Panc1 (cell line): ENCODE results near the gene ZIM2. TPM values are rescaled to one million over a fixed set of nuclear protein-coding genes. Genes with fewer than 3 reads are reported as not detected.

Experiments
- ATAC-seq: fragments of 200-7000 bp; cut with Tn5 transposase; 2 replicates; pipeline ENCODE4 v1.9.1; 2020; ENCODE audit warnings: mild to moderate bottlenecking, moderate library complexity
- BruUV-seq: library from RNA; stranded (reverse); fragments of 400-500 nt; replicated peaks from 2 replicates; lab custom pipeline; 2021; lab: Mats Ljungman, UMichigan
- CTCF ChIA-PET: fragments of 300-600 bp; sonication (Branson Sonifier 250); formaldehyde crosslinking; loops from one replicate; lab custom pipeline; 2022; ENCODE audit warnings: antibody characterized with exemption; lab: Charles Lee
- POLR2A ChIA-PET: fragments of 300-600 bp; sonication (Branson Sonifier 250); formaldehyde crosslinking; loops from one replicate; lab custom pipeline; 2022; ENCODE audit warnings: antibody characterized with exemption; lab: Charles Lee
- DNase-seq: peaks from one replicate; pipeline ENCODE4 v3.0.0-alpha.2; 2010; ENCODE audit warnings: low read depth, low spot score
- H3K27ac ChIP-seq: 2 replicates; pipeline ENCODE4 v1.5.1; 2011; ENCODE audit warnings: mild to moderate bottlenecking, low read length, inconsistent platforms
- H3K27me3 ChIP-seq: fragments of 200-500 bp; sonication (Bioruptor generic); 2 replicates; pipeline ENCODE4 v1.6.0; 2014; ENCODE audit warnings: low read length, inconsistent platforms; ENCODE audit not compliant: control insufficient read depth, insufficient read depth
- H3K36me3 ChIP-seq: fragments of 200-500 bp; sonication (Bioruptor generic); 2 replicates; pipeline ENCODE4 v1.5.1; 2014; ENCODE audit warnings: inconsistent platforms, mild to moderate bottlenecking, low read length, moderate library complexity; ENCODE audit not compliant: control insufficient read depth, insufficient read depth
- H3K4me1 ChIP-seq: 2 replicates; pipeline ENCODE4 v1.5.1; 2011; ENCODE audit warnings: inconsistent platforms, mild to moderate bottlenecking, low read length, moderate library complexity; ENCODE audit not compliant: control insufficient read depth, insufficient read depth
- H3K4me3 ChIP-seq, 2 experiments: 2 replicates each; pipeline ENCODE4 v1.5.1; 2011 to 2012; ENCODE audit warnings: low read depth in 2 of 2, low read length in 2 of 2, mild to moderate bottlenecking in 2 of 2, inconsistent platforms in 1 of 2, moderate library complexity in 1 of 2
- H3K9me3 ChIP-seq: fragments of 200-500 bp; sonication (Bioruptor generic); 2 replicates; pipeline ENCODE4 v1.5.1; 2014; ENCODE audit warnings: low read depth, mild to moderate bottlenecking, inconsistent platforms, low read length, moderate library complexity; ENCODE audit not compliant: control insufficient read depth, insufficient read depth
- CTCF ChIP-seq: fragments of 450-650 bp; IDR thresholded peaks from 2 replicates; pipeline ENCODE4 v1.5.1; 2017; ENCODE audit warnings: mild to moderate bottlenecking
- POLR2AphosphoS5 ChIP-seq: IDR thresholded peaks from 2 replicates; pipeline ENCODE4 v1.6.1; 2012; ENCODE audit warnings: mild to moderate bottlenecking, low read depth, low read length, moderate library complexity
- REST ChIP-seq, 2 experiments: IDR thresholded peaks; 2 replicates each; pipeline ENCODE4 v1.6.1; 2011 to 2012; ENCODE audit warnings: low read depth in 2 of 2, control low read depth in 1 of 2, low read length in 1 of 2, mild to moderate bottlenecking in 1 of 2, moderate library complexity in 1 of 2; ENCODE audit not compliant: insufficient read depth in 1 of 2
- SIN3A ChIP-seq: IDR thresholded peaks from 2 replicates; pipeline ENCODE4 v1.6.1; 2012; ENCODE audit warnings: low read depth, mild to moderate bottlenecking, low read length, moderate library complexity, borderline replicate concordance; ENCODE audit not compliant: insufficient read depth
- TCF7L2 ChIP-seq: IDR thresholded peaks from 2 replicates; pipeline ENCODE4 v1.6.1; 2011; ENCODE audit warnings: mild to moderate bottlenecking, low read depth, low read length, inconsistent platforms
- in situ Hi-C: cut with HindIII; loops from 2 replicates; pipeline ENCODE4 v1.10.0; 2016; ENCODE audit warnings: low sequenced_read_pairs, low pct_unique_long_range_greater_than_20kb
- intact Hi-C: fragments of 100-400 bp; cut with micrococcal nuclease; formaldehyde crosslinking; loops from one replicate; pipeline ENCODE4 v1.10.0; 2022; ENCODE audit not compliant: unreplicated experiment
- total RNA-seq: library from RNA; stranded (reverse); gene quantifications from one replicate; pipeline ENCODE4 v1.2.1, GENCODE V29; 2021; ENCODE audit not compliant: unreplicated experiment

Gene ZIM2
- total RNA-seq, 1 experiment from 2014 or later: not detected

DNA sequence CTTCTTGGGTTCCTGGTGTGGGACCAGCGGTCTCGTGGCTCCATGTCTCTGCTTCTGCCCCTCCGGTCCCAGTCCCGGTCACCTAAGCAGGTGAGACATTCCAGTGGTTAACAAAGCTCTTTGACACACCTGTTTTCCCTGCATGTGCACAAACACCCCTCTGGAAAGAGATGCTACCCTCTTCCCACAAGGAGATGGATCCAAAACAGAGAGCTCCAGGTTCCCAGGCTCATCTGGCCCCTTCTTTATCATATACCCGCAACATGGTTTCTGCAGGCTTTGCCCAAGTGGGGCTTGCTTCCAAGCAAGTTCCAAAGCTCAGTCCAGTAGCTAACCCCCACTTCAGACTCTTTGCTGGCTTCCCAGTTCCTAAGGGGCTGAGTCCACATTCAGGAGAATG is 17.8 kb downstream of the ZIM2 start:
- Histone ChIP-seq H3K27me3 (no peaks in the 10 kb centered on the region), H3K4me1 (no peaks in the 10 kb centered on the region), H3K4me3 (no peak overlapping the region), H3K27ac (no peak overlapping the region), H3K36me3 (no peaks in the 10 kb centered on the region), H3K9me3 (peaks cover 8% of the 10 kb centered on the region; the same call in 1 of the 2 replicates)
- no TSS peak for BruUV-seq
- in situ Hi-C loops (no loop called here), intact Hi-C loops (no loop called here)
- ATAC-seq: no peak
- TF ChIP-seq CTCF: no peak
- no peak for TF ChIP-seq SIN3A
- TF ChIP-seq TCF7L2: no peak
- CTCF ChIA-PET: interaction anchor here (0.6 kb wide), 2 partner anchors 136 to 1264 kb away, joined by 3 to 4 read pairs; no protein-coding TSS in a partner anchor
- DNase-seq: no peak
- POLR2A ChIA-PET: no interaction called here

DNA sequence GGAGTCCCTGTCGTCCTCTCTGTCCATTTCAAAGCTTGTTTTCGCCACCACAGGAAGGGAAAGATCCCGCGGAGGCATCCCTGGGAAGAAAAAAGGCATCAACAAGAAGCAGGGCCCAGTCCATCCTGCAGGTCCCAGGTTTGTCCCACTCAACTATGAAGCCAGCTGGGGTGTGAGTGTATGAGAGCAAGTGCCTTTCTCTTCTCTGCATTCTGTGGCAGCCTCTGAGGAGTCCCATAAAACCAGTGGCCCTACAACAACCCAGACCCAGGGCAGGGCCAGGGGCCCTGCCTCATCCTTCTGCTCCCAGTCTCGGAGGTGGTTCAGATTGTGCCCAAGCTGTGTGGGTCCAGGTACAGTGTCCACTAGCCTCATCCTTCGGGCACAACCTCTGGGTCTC is 18.9 kb downstream of the ZIM2 start:
- TF ChIP-seq CTCF (no peak), SIN3A (no peak), TCF7L2 (no peak), REST (IDR thresholded peaks at IDR 0.05; ENCODE audit: insufficient read depth in 1 of 2, low read depth in 2 of 2, low read length in 1 of 2) (no peak), POLR2AphosphoS5 (no peak)
- no peaks in the 10 kb centered on the region for H3K4me1 ChIP-seq
- no peak overlapping the region for H3K4me3 ChIP-seq
- no peak for DNase-seq
- no peaks in the 10 kb centered on the region for H3K27me3 ChIP-seq
- no TSS peak for BruUV-seq
- H3K36me3 ChIP-seq: no peaks in the 10 kb centered on the region
- POLR2A ChIA-PET: no interaction called here
- H3K9me3 ChIP-seq: peaks cover 8% of the 10 kb centered on the region; the same call in 1 of the 2 replicates
- in situ Hi-C loops (no loop called here), intact Hi-C loops (no loop called here)
- ATAC-seq: no peak
- CTCF ChIA-PET: no interaction called here
- no peak overlapping the region for H3K27ac ChIP-seq
